ENCODE data around the gene SLC15A3.

DNA sequence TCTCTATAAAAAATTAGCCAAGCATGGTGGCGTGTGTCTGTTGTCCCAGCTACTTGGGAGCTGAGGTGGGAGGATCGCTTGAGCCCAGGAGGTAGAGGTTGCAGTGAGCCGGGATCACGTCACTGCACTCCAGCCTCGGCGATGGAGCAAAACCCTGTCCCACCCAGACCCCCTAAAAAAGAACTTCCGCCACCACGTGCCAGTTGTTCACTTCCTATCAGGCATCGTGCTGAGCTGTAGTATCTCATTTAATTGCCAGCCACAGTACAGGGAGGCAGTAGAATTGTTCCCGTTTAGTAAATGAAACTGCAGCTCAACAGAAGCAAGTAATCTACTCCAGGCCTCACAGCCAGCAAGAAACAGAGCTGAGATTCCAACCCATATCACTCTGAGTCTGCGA is 30.7 kb downstream of the SLC15A3 start:
- TF ChIP-seq, protein P1, sequence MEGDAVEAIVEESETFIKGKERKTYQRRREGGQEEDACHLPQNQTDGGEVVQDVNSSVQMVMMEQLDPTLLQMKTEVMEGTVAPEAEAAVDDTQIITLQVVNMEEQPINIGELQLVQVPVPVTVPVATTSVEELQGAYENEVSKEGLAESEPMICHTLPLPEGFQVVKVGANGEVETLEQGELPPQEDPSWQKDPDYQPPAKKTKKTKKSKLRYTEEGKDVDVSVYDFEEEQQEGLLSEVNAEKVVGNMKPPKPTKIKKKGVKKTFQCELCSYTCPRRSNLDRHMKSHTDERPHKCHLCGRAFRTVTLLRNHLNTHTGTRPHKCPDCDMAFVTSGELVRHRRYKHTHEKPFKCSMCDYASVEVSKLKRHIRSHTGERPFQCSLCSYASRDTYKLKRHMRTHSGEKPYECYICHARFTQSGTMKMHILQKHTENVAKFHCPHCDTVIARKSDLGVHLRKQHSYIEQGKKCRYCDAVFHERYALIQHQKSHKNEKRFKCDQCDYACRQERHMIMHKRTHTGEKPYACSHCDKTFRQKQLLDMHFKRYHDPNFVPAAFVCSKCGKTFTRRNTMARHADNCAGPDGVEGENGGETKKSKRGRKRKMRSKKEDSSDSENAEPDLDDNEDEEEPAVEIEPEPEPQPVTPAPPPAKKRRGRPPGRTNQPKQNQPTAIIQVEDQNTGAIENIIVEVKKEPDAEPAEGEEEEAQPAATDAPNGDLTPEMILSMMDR (IDR thresholded peaks at IDR 0.05 in 8 of 11, conservative IDR thresholded peaks at IDR 0.05 in 3 of 11): no peak
- TF ChIP-seq POLR2AphosphoS5 (IDR thresholded peaks at IDR 0.05): no peak
- no peak for TF ChIP-seq POLR2A (IDR thresholded peaks at IDR 0.05)
